GM06990 (cell line): ENCODE data around the gene MB21D2.

ENCODE experiments used
- DNase-seq: peaks from one replicate; pipeline ENCODE4 v3.0.0-alpha.2; 2011; ENCODE audit not compliant: insufficient read length; ENCODE audit errors: extremely low read depth
- H3K27me3 ChIP-seq: replicated peaks from 2 replicates; pipeline ENCODE4 v1.6.0; 2011; ENCODE audit warnings: low read length; ENCODE audit not compliant: control insufficient read depth, insufficient read depth
- H3K36me3 ChIP-seq: 2 replicates; pipeline ENCODE4 v1.5.1; 2011; ENCODE audit warnings: low read length; ENCODE audit not compliant: control insufficient read depth, insufficient read depth
- H3K4me3 ChIP-seq: replicated peaks from 2 replicates; pipeline ENCODE4 v1.5.1; 2011; ENCODE audit warnings: low read depth, mild to moderate bottlenecking, control low read depth, low read length
- CTCF ChIP-seq: IDR thresholded peaks from 2 replicates; pipeline ENCODE4 v1.5.1; 2011; ENCODE audit warnings: low read length, control low read depth, mild to moderate bottlenecking, inconsistent platforms; ENCODE audit not compliant: insufficient read depth, poor library complexity, severe bottlenecking

Gene MB21D2

GRCh38 chr3:192835818-192836815 is 81.5 kb downstream of the MB21D2 start:
- Histone ChIP-seq H3K4me3 (no peak overlapping the region), H3K27me3 (no peaks in the 10 kb centered on the region), H3K36me3 (no peaks in the 10 kb centered on the region)
- peak; percentile 45 for DNase-seq
- TF ChIP-seq CTCF = no peak

- Histone ChIP-seq H3K4me3 (no peak overlapping the region), H3K27me3 (no peaks in the 10 kb centered on the region), H3K36me3 (no peaks in the 10 kb centered on the region)
- TF ChIP-seq CTCF = no peak
- DNase-seq = no peak
These were observed 83.2 kb downstream of the MB21D2 start for GRCh38 chr3:192834428-192834827.

- no peak for DNase-seq
- Histone ChIP-seq H3K4me3 (no peak overlapping the region), H3K36me3 (no peaks in the 10 kb centered on the region), H3K27me3 (no peaks in the 10 kb centered on the region)
- no peak for TF ChIP-seq CTCF
These were observed 84.3 kb downstream of the MB21D2 start for GRCh38 chr3:192833177-192833890.

GRCh38 chr3:192831801-192832347 is 85.8 kb downstream of the MB21D2 start:
- Histone ChIP-seq H3K27me3 (no peaks in the 10 kb centered on the region), H3K36me3 (no peaks in the 10 kb centered on the region), H3K4me3 (peak overlapping the region; percentile 30)
- DNase-seq = no peak
- TF ChIP-seq CTCF = no peak

- Histone ChIP-seq H3K27me3 (no peaks in the 10 kb centered on the region), H3K36me3 (no peaks in the 10 kb centered on the region), H3K4me3 (peak overlapping the region; percentile 30)
- TF ChIP-seq CTCF = no peak
- peak; percentile 62 for DNase-seq
These were observed 86.5 kb downstream of the MB21D2 start for GRCh38 chr3:192831111-192831644.
